ENCODE results near the gene SUPT6H.

DNA sequence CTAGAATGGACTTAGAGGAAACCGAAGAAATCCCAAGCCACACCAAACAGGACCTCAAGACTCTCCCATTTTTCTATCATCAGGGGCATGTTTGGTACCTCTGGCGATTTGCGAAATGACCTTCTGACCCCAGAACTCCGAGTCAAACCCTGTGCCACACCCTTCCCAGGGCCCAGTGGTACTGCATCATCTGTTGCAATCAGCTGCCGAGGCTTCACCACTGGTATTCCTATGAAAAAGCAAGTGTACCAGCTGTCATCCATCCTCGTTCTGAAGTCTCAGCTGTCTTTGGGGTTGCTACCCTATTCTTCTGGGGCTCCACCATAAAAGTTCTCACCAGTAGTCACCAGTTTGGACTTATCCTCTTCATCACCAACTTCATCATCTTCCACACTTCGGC lies 45.7 kb upstream of the SUPT6H start:
- TF ChIP-seq, protein P1, sequence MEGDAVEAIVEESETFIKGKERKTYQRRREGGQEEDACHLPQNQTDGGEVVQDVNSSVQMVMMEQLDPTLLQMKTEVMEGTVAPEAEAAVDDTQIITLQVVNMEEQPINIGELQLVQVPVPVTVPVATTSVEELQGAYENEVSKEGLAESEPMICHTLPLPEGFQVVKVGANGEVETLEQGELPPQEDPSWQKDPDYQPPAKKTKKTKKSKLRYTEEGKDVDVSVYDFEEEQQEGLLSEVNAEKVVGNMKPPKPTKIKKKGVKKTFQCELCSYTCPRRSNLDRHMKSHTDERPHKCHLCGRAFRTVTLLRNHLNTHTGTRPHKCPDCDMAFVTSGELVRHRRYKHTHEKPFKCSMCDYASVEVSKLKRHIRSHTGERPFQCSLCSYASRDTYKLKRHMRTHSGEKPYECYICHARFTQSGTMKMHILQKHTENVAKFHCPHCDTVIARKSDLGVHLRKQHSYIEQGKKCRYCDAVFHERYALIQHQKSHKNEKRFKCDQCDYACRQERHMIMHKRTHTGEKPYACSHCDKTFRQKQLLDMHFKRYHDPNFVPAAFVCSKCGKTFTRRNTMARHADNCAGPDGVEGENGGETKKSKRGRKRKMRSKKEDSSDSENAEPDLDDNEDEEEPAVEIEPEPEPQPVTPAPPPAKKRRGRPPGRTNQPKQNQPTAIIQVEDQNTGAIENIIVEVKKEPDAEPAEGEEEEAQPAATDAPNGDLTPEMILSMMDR (IDR thresholded peaks at IDR 0.05): no peak
- no peak for TF ChIP-seq POLR2A (IDR thresholded peaks at IDR 0.05)
